HepG2 (cell line): ENCODE data around the gene DAZAP1. TPM values are rescaled to one million over a fixed set of nuclear protein-coding genes. Genes with fewer than 3 reads are reported as not detected.

Source experiments
- CCDC6 ChIP-seq: sonication (generic); formaldehyde crosslinking; IDR thresholded peaks from 2 replicates; pipeline ENCODE4 v1.8.1; 2022; ENCODE audit warnings: mild to moderate bottlenecking, missing genetic modification reagents, moderate library complexity
- HDAC1 ChIP-seq: sonication (generic); formaldehyde crosslinking; IDR thresholded peaks from 2 replicates; pipeline ENCODE4 v1.5.1; 2020; ENCODE audit warnings: mild to moderate bottlenecking, missing genetic modification reagents
- HIVEP1 ChIP-seq: sonication (generic); formaldehyde crosslinking; IDR thresholded peaks from 2 replicates; pipeline ENCODE4 v1.4.0; 2020; ENCODE audit warnings: mild to moderate bottlenecking, missing genetic modification reagents
- IRF2 ChIP-seq: IDR thresholded peaks from 2 replicates; pipeline ENCODE4 v1.6.1; 2018; ENCODE audit warnings: missing genetic modification reagents, missing compliant biosample characterization
- MAFF ChIP-seq: IDR thresholded peaks from 2 replicates; pipeline ENCODE4 v1.6.1; 2011; ENCODE audit warnings: low read depth, low read length, improper control_type of control experiment
- RBFOX2 ChIP-seq: fragments of 200-400 bp; formaldehyde crosslinking; IDR thresholded peaks from 2 replicates; pipeline ENCODE4 v1.6.1; 2017; ENCODE audit warnings: low read depth, mild to moderate bottlenecking, low read length
- REXO4 ChIP-seq: sonication (generic); formaldehyde crosslinking; IDR thresholded peaks from 2 replicates; pipeline ENCODE4 v1.8.0; 2022; ENCODE audit warnings: missing genetic modification reagents, mild to moderate bottlenecking, borderline replicate concordance
- SNAI1 ChIP-seq: sonication (generic); formaldehyde crosslinking; IDR thresholded peaks from 2 replicates; pipeline ENCODE4 v1.5.0; 2020; ENCODE audit warnings: mild to moderate bottlenecking, missing genetic modification reagents, borderline replicate concordance
- TCF7L2 ChIP-seq: IDR thresholded peaks from 2 replicates; pipeline ENCODE4 v1.6.1; 2011; ENCODE audit warnings: mild to moderate bottlenecking, low read depth, low read length, moderate library complexity
- ZBED4 ChIP-seq: sonication (generic); formaldehyde crosslinking; IDR thresholded peaks from 2 replicates; pipeline ENCODE4 v1.4.0; 2020; ENCODE audit warnings: missing genetic modification reagents, borderline replicate concordance
- ZNF136 ChIP-seq: sonication (generic); formaldehyde crosslinking; IDR thresholded peaks from 2 replicates; pipeline ENCODE4 v1.8.1; 2022; ENCODE audit warnings: low read depth, mild to moderate bottlenecking, moderate library complexity, missing genetic modification reagents
- ZZZ3 ChIP-seq: sonication (generic); formaldehyde crosslinking; IDR thresholded peaks from 2 replicates; pipeline ENCODE4 v1.4.0; 2020; ENCODE audit warnings: missing genetic modification reagents, mild to moderate bottlenecking, borderline replicate concordance
- polyA plus RNA-seq, 8 experiments: library from polyadenylated mRNA; depleted of rRNA in 3 of 8; stranded (reverse) in 7 of 8; unstranded in 1 of 8; fragments of >200 nt; fragmentation: Illumina TruSeq in 4 of 8; extraction: Trizol in 4 of 8; gene quantifications; 2 replicates each; pipeline versions ENCODE4 v1.2.1 to v1.2.3, GENCODE V29; 2011 to 2016; ENCODE audit warnings: low read depth in 4 of 8, missing spikeins in 1 of 8, mixed read lengths in 1 of 8; ENCODE audit not compliant: insufficient read depth in 1 of 8
- total RNA-seq, 5 experiments: library from RNA; depleted of rRNA; stranded (reverse); fragments of >200 nt; fragmentation: Illumina TruSeq; extraction: Trizol; gene quantifications; 2 replicates each; pipeline ENCODE4 v1.2.3, GENCODE V29; 2016; ENCODE audit warnings: low read depth in 1 of 5
- TF ChIP-seq, protein P1 (sequence below): sonication (generic); formaldehyde crosslinking; IDR thresholded peaks from 2 replicates; pipeline ENCODE4 v1.4.0; 2020; ENCODE audit warnings: missing genetic modification reagents, borderline replicate concordance
- TF ChIP-seq, protein P2 (sequence below): sonication (generic); formaldehyde crosslinking; IDR thresholded peaks from 2 replicates; pipeline ENCODE4 v1.5.1; 2020; ENCODE audit warnings: mild to moderate bottlenecking, missing genetic modification reagents, borderline replicate concordance
- TF ChIP-seq, protein P3 (sequence below): sonication (generic); formaldehyde crosslinking; IDR thresholded peaks from 2 replicates; pipeline ENCODE4 v1.5.0; 2020; ENCODE audit warnings: missing genetic modification reagents, mild to moderate bottlenecking, borderline replicate concordance
- TF ChIP-seq, protein P4 (sequence below): sonication (generic); formaldehyde crosslinking; conservative IDR thresholded peaks from 2 replicates; pipeline ENCODE4 v1.4.0; 2020; ENCODE audit warnings: missing genetic modification reagents
- TF ChIP-seq, protein P5 (sequence below): sonication (generic); formaldehyde crosslinking; IDR thresholded peaks from 2 replicates; pipeline ENCODE4 v1.8.0; 2022; ENCODE audit warnings: missing genetic modification reagents, mild to moderate bottlenecking, borderline replicate concordance
- TF ChIP-seq, protein P6 (sequence below): IDR thresholded peaks from 2 replicates; pipeline ENCODE4 v1.6.1; 2016; ENCODE audit warnings: mild to moderate bottlenecking, missing biosample characterization, missing genetic modification reagents

DAZAP1 gene
- total and polyA plus RNA-seq, 2 of the 13 experiments (the other 11 are each of a cell fraction or from before 2014, with no cell fraction given) = 63.3 to 79.2 TPM

GRCh38 chr19:1373534-1374249 is 33.7 kb upstream of the DAZAP1 start (continued):
- TF ChIP-seq REXO4 (CRISPR knock-in tag) = no peak
- TF ChIP-seq CCDC6 (CRISPR knock-in tag) = no peak; the same call in 1 of the 2 replicates
- peak; percentile 88 for TF ChIP-seq SNAI1 (CRISPR knock-in tag)
- TF ChIP-seq, protein P1, sequence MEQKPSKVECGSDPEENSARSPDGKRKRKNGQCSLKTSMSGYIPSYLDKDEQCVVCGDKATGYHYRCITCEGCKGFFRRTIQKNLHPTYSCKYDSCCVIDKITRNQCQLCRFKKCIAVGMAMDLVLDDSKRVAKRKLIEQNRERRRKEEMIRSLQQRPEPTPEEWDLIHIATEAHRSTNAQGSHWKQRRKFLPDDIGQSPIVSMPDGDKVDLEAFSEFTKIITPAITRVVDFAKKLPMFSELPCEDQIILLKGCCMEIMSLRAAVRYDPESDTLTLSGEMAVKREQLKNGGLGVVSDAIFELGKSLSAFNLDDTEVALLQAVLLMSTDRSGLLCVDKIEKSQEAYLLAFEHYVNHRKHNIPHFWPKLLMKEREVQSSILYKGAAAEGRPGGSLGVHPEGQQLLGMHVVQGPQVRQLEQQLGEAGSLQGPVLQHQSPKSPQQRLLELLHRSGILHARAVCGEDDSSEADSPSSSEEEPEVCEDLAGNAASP (CRISPR knock-in tag) = peak; percentile 84
- peak; percentile 86 for TF ChIP-seq HDAC1 (CRISPR knock-in tag)
- TF ChIP-seq MAFF = no peak
- TF ChIP-seq, protein P2, sequence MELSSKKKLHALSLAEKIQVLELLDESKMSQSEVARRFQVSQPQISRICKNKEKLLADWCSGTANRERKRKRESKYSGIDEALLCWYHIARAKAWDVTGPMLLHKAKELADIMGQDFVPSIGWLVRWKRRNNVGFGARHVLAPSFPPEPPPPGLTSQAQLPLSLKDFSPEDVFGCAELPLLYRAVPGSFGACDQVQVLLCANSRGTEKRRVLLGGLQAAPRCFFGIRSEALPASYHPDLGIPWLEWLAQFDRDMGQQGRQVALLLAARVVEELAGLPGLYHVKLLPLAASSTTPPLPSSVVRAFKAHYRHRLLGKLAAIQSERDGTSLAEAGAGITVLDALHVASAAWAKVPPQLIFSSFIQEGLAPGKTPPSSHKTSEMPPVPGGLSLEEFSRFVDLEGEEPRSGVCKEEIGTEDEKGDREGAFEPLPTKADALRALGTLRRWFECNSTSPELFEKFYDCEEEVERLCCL (CRISPR knock-in tag) = no peak
- TF ChIP-seq, protein P3, sequence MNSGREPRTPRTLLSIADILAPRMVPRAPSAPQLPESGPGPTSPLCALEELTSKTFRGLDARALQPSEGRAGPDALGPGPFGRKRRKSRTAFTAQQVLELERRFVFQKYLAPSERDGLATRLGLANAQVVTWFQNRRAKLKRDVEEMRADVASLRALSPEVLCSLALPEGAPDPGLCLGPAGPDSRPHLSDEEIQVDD (CRISPR knock-in tag) = no peak
- TF ChIP-seq IRF2 (CRISPR knock-in tag) = peak; percentile 85; the same call in 1 of the 2 replicates
- no peak for TF ChIP-seq TCF7L2
- TF ChIP-seq HIVEP1 (CRISPR knock-in tag) = peak; percentile 78
- TF ChIP-seq, protein P4, sequence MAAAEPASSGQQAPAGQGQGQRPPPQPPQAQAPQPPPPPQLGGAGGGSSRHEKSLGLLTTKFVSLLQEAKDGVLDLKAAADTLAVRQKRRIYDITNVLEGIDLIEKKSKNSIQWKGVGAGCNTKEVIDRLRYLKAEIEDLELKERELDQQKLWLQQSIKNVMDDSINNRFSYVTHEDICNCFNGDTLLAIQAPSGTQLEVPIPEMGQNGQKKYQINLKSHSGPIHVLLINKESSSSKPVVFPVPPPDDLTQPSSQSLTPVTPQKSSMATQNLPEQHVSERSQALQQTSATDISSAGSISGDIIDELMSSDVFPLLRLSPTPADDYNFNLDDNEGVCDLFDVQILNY (CRISPR knock-in tag) = no peak
- TF ChIP-seq, protein P5, sequence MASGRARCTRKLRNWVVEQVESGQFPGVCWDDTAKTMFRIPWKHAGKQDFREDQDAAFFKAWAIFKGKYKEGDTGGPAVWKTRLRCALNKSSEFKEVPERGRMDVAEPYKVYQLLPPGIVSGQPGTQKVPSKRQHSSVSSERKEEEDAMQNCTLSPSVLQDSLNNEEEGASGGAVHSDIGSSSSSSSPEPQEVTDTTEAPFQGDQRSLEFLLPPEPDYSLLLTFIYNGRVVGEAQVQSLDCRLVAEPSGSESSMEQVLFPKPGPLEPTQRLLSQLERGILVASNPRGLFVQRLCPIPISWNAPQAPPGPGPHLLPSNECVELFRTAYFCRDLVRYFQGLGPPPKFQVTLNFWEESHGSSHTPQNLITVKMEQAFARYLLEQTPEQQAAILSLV (CRISPR knock-in tag) = no peak
- TF ChIP-seq ZBED4 (CRISPR knock-in tag) = no peak; the same call in 1 of the 2 replicates
- TF ChIP-seq, protein P6, sequence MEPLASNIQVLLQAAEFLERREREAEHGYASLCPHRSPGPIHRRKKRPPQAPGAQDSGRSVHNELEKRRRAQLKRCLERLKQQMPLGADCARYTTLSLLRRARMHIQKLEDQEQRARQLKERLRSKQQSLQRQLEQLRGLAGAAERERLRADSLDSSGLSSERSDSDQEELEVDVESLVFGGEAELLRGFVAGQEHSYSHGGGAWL (CRISPR knock-in tag) = peak; percentile 44; the same call in 1 of the 2 replicates
- TF ChIP-seq ZNF136 (CRISPR knock-in tag) = 0 out of 2 replicates have a peak, but pooled peaks have one; percentile 80
- TF ChIP-seq ZZZ3 (CRISPR knock-in tag) = 0 out of 2 replicates have a peak, but pooled peaks have one; percentile 32
- TF ChIP-seq RBFOX2 = peak; percentile 52; the same call in 1 of the 2 replicates
